Parathyroid adenoma (tissue), 2 donors: ENCODE results near the gene TIMM17B.
A peak's percentile ranks its signal among the peaks of the same experiment; 100 is the strongest.
"Not testable (repeated sequence)": the region's sequence is repeated elsewhere in the genome, so short reads cannot be mapped to it uniquely, and the experiment has no call there.

Experiments used
- H2AFZ ChIP-seq: fragments of 300-600 bp; sonication (generic); one replicate; pipeline ENCODE4 v1.7.0; 2017; ENCODE audit warnings: antibody characterized with exemption, mild to moderate bottlenecking
- H3K27ac ChIP-seq: fragments of 300-600 bp; sonication (generic); one replicate; pipeline ENCODE4 v1.7.0; 2017
- H3K27me3 ChIP-seq: fragments of 300-600 bp; sonication (generic); one replicate; pipeline ENCODE4 v1.7.0; 2017; ENCODE audit warnings: low read length; ENCODE audit not compliant: control insufficient read depth, insufficient read depth
- H3K36me3 ChIP-seq: fragments of 300-600 bp; sonication (generic); one replicate; pipeline ENCODE4 v1.7.0; 2017; ENCODE audit warnings: low read length; ENCODE audit not compliant: control insufficient read depth, insufficient read depth
- H3K4me1 ChIP-seq: fragments of 300-600 bp; sonication (generic); one replicate; pipeline ENCODE4 v1.7.0; 2017; ENCODE audit warnings: control low read depth
- H3K4me2 ChIP-seq: fragments of 300-600 bp; sonication (generic); one replicate; pipeline ENCODE4 v1.7.0; 2017; ENCODE audit warnings: low read length
- H3K4me3 ChIP-seq: fragments of 300-600 bp; sonication (generic); one replicate; pipeline ENCODE4 v1.7.0; 2017; ENCODE audit warnings: low read depth, low read length
- H3K79me2 ChIP-seq: fragments of 300-600 bp; sonication (generic); one replicate; pipeline ENCODE4 v1.7.0; 2017; ENCODE audit warnings: control low read depth
- H3K9ac ChIP-seq: fragments of 300-600 bp; sonication (generic); one replicate; pipeline ENCODE4 v1.7.0; 2017; ENCODE audit warnings: mild to moderate bottlenecking
- H3K9me3 ChIP-seq: fragments of 300-600 bp; sonication (generic); one replicate; pipeline ENCODE4 v1.7.0; 2017; ENCODE audit warnings: low read length; ENCODE audit not compliant: control insufficient read depth
- CTCF ChIP-seq: fragments of 300-600 bp; sonication (generic); IDR thresholded peaks from one replicate; pipeline ENCODE4 v1.7.0; 2017; ENCODE audit warnings: antibody characterized with exemption, mild to moderate bottlenecking
- donor health status: primary hyperparathyroidism.

Gene TIMM17B

DNA sequence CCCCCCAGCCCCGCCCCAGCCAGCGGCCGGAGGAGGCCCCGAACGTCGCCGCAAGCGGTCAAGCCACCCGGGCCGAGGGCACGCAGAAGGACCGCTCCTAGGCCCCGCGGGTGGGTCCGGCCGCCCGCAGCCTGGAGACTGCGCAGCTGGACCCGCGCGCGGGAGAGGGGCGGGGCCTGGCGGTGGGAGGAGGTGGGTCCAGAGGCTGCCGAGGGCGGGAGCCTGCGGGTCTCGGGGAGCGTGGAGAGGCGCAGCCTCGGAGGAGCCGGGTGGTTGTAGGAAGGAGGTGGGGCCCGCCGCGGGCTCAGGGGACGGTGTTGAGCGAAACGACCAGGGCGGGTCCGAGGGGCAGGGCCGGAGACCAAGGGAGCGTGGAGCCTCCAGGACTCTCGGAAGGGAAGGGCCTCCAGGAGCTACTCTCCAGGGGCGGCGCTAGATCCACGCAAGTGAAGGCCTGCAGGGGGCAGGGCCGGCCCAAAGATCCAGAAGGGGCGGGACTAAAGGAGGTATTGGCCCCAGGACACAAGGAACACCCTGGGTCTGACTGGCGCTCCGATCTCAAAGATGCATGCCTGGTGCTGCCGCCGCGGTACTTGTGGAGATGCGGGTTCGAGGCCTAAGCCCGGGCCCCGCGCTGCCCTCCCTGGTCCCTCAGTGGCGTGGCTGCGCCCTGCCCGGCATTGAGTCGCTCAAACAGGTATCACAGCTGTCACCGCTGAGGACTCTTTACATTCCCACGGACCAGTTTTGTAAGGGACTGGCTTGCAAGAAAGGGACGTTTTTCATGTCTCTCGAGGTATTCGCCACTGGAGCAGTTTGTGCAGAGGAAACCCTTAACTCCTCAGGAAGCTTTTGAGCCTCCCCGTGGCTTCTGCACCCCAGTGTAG is 5.9 kb downstream of the TIMM17B start:
- peak overlapping the region; percentile 43 for H3K9ac ChIP-seq
- peak; percentile 51 for TF ChIP-seq CTCF
- H3K27ac ChIP-seq, result peak overlapping the region; percentile 76
- peak overlapping the region; percentile 64 for H3K4me3 ChIP-seq
- peak overlapping the region; percentile 66 for H3K4me2 ChIP-seq
- H3K27me3 ChIP-seq, result no peaks in the 10 kb centered on the region
- H3K36me3 ChIP-seq, result no peaks in the 10 kb centered on the region
- peak overlapping the region; percentile 75 for H2AFZ ChIP-seq
- no peaks in the 10 kb centered on the region for H3K79me2 ChIP-seq
- no peaks in the 10 kb centered on the region for H3K9me3 ChIP-seq
- H3K4me1 ChIP-seq, result peaks cover 5% of the 10 kb centered on the region

- Histone ChIP-seq H3K4me3 (peak overlapping the region; percentile 64), H3K79me2 (no peaks in the 10 kb centered on the region), H3K9me3 (no peaks in the 10 kb centered on the region), H3K27ac (peak overlapping the region; percentile 76), H2AFZ (peak overlapping the region; percentile 75), H3K27me3 (no peaks in the 10 kb centered on the region), H3K9ac (peak overlapping the region; percentile 43), H3K4me1 (peaks cover 5% of the 10 kb centered on the region), H3K36me3 (no peaks in the 10 kb centered on the region), H3K4me2 (peak overlapping the region; percentile 66)
- no peak for TF ChIP-seq CTCF
Observed at GRCh38 chrX:48890934-48891401, 6.6 kb downstream of the TIMM17B start.

- Histone ChIP-seq H3K4me3 (peak overlapping the region; percentile 64), H3K9me3 (no peaks in the 10 kb centered on the region), H3K79me2 (no peaks in the 10 kb centered on the region), H3K36me3 (no peaks in the 10 kb centered on the region), H3K4me2 (peak overlapping the region; percentile 66), H3K9ac (no peak overlapping the region), H3K4me1 (peaks cover 5% of the 10 kb centered on the region), H3K27me3 (no peaks in the 10 kb centered on the region), H2AFZ (peak overlapping the region; percentile 75), H3K27ac (peak overlapping the region; percentile 76)
- no peak for TF ChIP-seq CTCF
Observed at GRCh38 chrX:48890296-48890925, 7.2 kb downstream of the TIMM17B start.

- not testable (repeated sequence) for H3K4me3 ChIP-seq, H3K79me2 ChIP-seq, H3K27ac ChIP-seq, H3K27me3 ChIP-seq, H3K4me1 ChIP-seq, H2AFZ ChIP-seq, H3K9ac ChIP-seq, H3K9me3 ChIP-seq, H3K36me3 ChIP-seq, H3K4me2 ChIP-seq
Observed at GRCh38 chrX:48886586-48886985, 11.0 kb downstream of the TIMM17B start.

- H3K79me2 ChIP-seq, result no peaks in the 10 kb centered on the region
- H3K27ac ChIP-seq, result no peak overlapping the region
- H3K9me3 ChIP-seq, result no peaks in the 10 kb centered on the region
- H3K36me3 ChIP-seq, result no peaks in the 10 kb centered on the region
- no peak overlapping the region for H2AFZ ChIP-seq
- no peak overlapping the region for H3K4me3 ChIP-seq
- TF ChIP-seq CTCF, result no peak
- H3K4me2 ChIP-seq, result no peak overlapping the region
- no peaks in the 10 kb centered on the region for H3K4me1 ChIP-seq
- H3K9ac ChIP-seq, result no peak overlapping the region
- no peaks in the 10 kb centered on the region for H3K27me3 ChIP-seq
Observed at GRCh38 chrX:48883729-48884128, 13.8 kb downstream of the TIMM17B start.

DNA sequence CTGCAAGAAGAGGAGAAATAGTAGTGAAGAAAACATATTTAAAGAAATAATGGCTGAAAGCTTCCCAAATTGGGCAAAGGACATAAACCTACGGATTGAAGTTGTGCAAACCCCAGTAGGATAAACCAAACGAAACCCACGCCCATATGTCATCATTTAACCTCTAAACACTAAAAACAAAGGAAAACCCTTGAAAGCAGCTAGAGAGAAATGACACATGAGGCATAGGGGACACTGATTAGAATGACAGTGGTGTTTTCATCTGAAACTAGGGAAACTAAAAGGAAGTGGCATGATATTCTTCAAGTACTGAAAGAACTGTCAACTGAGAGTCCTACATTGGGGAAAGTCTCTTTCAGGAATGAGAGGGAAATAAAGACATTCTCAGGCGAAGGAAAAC is 20.6 kb downstream of the TIMM17B start:
- not testable (repeated sequence) for H3K9me3 ChIP-seq, H3K9ac ChIP-seq, H3K4me1 ChIP-seq, H3K4me2 ChIP-seq, H3K27ac ChIP-seq, H3K4me3 ChIP-seq, H3K27me3 ChIP-seq, H3K79me2 ChIP-seq, H3K36me3 ChIP-seq, H2AFZ ChIP-seq

- not testable (repeated sequence) for H3K79me2 ChIP-seq, H3K27me3 ChIP-seq, H3K4me2 ChIP-seq, H3K9ac ChIP-seq, H3K4me1 ChIP-seq, H2AFZ ChIP-seq, H3K4me3 ChIP-seq, H3K9me3 ChIP-seq, H3K27ac ChIP-seq, H3K36me3 ChIP-seq
Observed at GRCh38 chrX:48872017-48872416, 25.6 kb downstream of the TIMM17B start.
